CD8-positive, alpha-beta memory T cell (primary cell): ENCODE results near the gene CRLF2. TPM values are rescaled to one million over a fixed set of nuclear protein-coding genes. Genes with fewer than 3 reads are reported as not detected.
"Not testable (repeated sequence)": the region's sequence is repeated elsewhere in the genome, so short reads cannot be mapped to it uniquely, and the experiment has no call there.

Experiments
- CTCF ChIA-PET: fragments of 350-600 bp; sonication (Branson Sonifier 250); formaldehyde crosslinking; loops from one replicate; lab custom pipeline; 2021; ENCODE audit warnings: antibody characterized with exemption; lab: Charles Lee
- POLR2A ChIA-PET: fragments of 350-600 bp; sonication (Branson Sonifier 250); formaldehyde crosslinking; loops from one replicate; lab custom pipeline; 2021; ENCODE audit warnings: antibody characterized with exemption; lab: Charles Lee
- DNase-seq, 5 donors: peaks; one replicate each; pipeline versions ENCODE4 v3.0.0 to v3.0.0-alpha.2; 2020 to 2022; ENCODE audit warnings: mixed read lengths in 1 of 5
- H3K27ac ChIP-seq: one replicate; pipeline ENCODE4 v1.7.0; 2013; ENCODE audit warnings: low read depth, mild to moderate bottlenecking, low read length, moderate library complexity
- H3K27me3 ChIP-seq: 2 replicates; pipeline ENCODE4 v1.7.0; 2013; ENCODE audit warnings: low read length, mild to moderate bottlenecking; ENCODE audit not compliant: insufficient read depth, poor library complexity, severe bottlenecking
- H3K36me3 ChIP-seq: 2 replicates; pipeline ENCODE4 v1.7.0; 2013; ENCODE audit warnings: mild to moderate bottlenecking, low read length, moderate library complexity; ENCODE audit not compliant: insufficient read depth
- H3K4me1 ChIP-seq: 2 replicates; pipeline ENCODE4 v1.7.0; 2013; ENCODE audit warnings: mild to moderate bottlenecking, low read length, moderate library complexity; ENCODE audit not compliant: insufficient read depth
- H3K4me3 ChIP-seq: 2 replicates; pipeline ENCODE4 v1.7.0; 2013; ENCODE audit warnings: mild to moderate bottlenecking, low read length
- H3K9me3 ChIP-seq: 2 replicates; pipeline ENCODE4 v1.7.0; 2013; ENCODE audit warnings: mild to moderate bottlenecking, low read length
- H3K27ac Mint-ChIP-seq, 8 donors: one replicate each; pipeline ENCODE4 v1.8.0; 2020 to 2021; ENCODE audit warnings: mixed read lengths in 8 of 8, mild to moderate bottlenecking in 6 of 8, inconsistent platforms in 3 of 8, moderate library complexity in 3 of 8
- H3K27me3 Mint-ChIP-seq, 2 donors: one replicate each; pipeline ENCODE4 v1.8.0; 2020 to 2021; ENCODE audit warnings: mixed read lengths in 2 of 2, mild to moderate bottlenecking in 1 of 2, moderate library complexity in 1 of 2
- H3K36me3 Mint-ChIP-seq, 3 donors: one replicate each; pipeline ENCODE4 v1.8.0; 2020 to 2021; ENCODE audit warnings: mixed read lengths in 3 of 3, inconsistent platforms in 1 of 3, mild to moderate bottlenecking in 1 of 3
- H3K4me1 Mint-ChIP-seq, 3 donors: one replicate each; pipeline ENCODE4 v1.8.0; 2020 to 2021; ENCODE audit warnings: mixed read lengths in 3 of 3, inconsistent platforms in 1 of 3, mild to moderate bottlenecking in 1 of 3
- H3K4me3 Mint-ChIP-seq, 7 donors: one replicate each; pipeline ENCODE4 v1.8.0; 2020 to 2021; ENCODE audit warnings: mixed read lengths in 7 of 7, mild to moderate bottlenecking in 6 of 7, moderate library complexity in 4 of 7, inconsistent platforms in 2 of 7
- H3K9me3 Mint-ChIP-seq, 5 donors: one replicate each; pipeline ENCODE4 v1.8.0; 2020 to 2022; ENCODE audit warnings: mixed read lengths in 5 of 5, mild to moderate bottlenecking in 3 of 5, moderate library complexity in 2 of 5, inconsistent platforms in 1 of 5
- polyA plus RNA-seq: library from polyadenylated mRNA; unstranded; fragments of 300-500 nt; fragmentation: Illumina TruSeq; gene quantifications from one replicate; pipeline ENCODE4 v1.2.3, GENCODE V29; 2021
- total RNA-seq, 2 experiments: library from RNA; stranded (reverse); gene quantifications; one replicate each; pipeline ENCODE4 v1.2.3, GENCODE V29; 2021

The CRLF2 gene
- total and polyA plus RNA-seq, 3 experiments from 2014 or later, result 0.13 to 0.22 TPM; not detected in 1

GRCh38 chrX:1207496-1208025 is 4.9 kb downstream of the CRLF2 start:
- no peak overlapping the region for H3K4me3 ChIP-seq
- peaks cover 0 to 3% (median 0%) of the 10 kb centered on the region in 5 donors for H3K9me3 Mint-ChIP-seq
- H3K27me3 ChIP-seq, result no peaks in the 10 kb centered on the region
- peaks cover 0 to 5% (median 0%) of the 10 kb centered on the region in 3 donors for H3K36me3 Mint-ChIP-seq
- POLR2A ChIA-PET, result no interaction called here
- H3K4me3 Mint-ChIP-seq, result peak overlapping the region; percentile 15 to 87 (median 74)
- peak overlapping the region in 4 of 8 donors; percentile 11 to 87 (median 70) for H3K27ac Mint-ChIP-seq
- peaks cover 18% of the 10 kb centered on the region for H3K4me1 ChIP-seq
- DNase-seq, result no peak
- peaks cover 0 to 5% of the 10 kb centered on the region in 2 donors for H3K27me3 Mint-ChIP-seq
- H3K9me3 ChIP-seq, result no peaks in the 10 kb centered on the region
- H3K4me1 Mint-ChIP-seq, result peaks cover 21 to 42% (median 35%) of the 10 kb centered on the region in 3 donors
- no peak overlapping the region for H3K27ac ChIP-seq
- no peaks in the 10 kb centered on the region for H3K36me3 ChIP-seq
- CTCF ChIA-PET, result no interaction called here

DNA sequence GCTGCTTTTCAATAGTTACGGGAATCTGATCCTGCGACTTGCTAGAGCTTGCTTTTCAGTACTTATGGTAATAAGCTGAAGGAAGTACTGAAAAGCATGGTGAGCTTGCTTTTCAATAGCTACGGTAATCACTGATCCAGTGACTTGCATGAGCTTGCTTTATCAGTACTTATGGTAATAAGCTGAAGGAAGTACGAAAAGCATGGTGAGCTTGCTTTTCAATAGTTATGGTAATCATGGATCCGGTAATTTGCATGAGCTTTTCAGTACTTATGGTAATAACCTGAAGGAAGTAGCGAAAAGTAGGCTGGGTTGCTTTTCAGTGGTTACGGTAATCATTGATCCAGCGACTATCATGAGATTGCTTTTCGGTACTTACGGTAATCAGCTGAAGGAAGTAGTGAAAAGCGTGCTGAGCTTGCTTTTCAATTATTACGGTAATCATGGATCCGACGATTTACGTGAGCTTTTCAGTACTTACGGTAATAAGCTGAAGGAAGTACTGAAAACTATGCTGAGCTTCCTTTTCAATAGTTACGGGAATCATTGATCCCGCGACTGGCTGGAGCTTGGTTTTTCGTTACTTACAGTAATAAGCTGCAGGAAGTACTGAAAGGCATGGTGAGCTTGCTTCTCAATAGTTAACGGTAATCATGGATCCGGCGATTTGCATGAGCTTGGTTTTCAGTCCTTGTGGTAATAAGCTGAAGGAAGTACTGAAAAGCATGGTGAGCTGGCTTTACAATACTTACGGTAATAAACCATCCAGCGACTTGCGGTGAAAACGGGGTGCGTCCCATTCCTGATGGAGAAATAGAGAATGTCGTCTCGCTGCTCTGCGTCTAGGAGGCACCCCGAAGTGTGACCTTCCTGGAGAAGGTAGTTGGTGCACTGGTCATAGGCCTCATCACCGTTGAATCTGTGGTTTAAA is 6.5 kb downstream of the CRLF2 start:
- no peaks in the 10 kb centered on the region for H3K9me3 ChIP-seq
- ChIA-PET CTCF (no interaction called here), POLR2A (no interaction called here)
- Mint-ChIP-seq H3K27ac (no peak overlapping the region), H3K36me3 (peaks cover 0 to 3% (median 0%) of the 10 kb centered on the region in 3 donors), H3K9me3 (peaks cover 0 to 3% (median 0%) of the 10 kb centered on the region in 5 donors), H3K4me1 (peaks cover 16 to 31% (median 27%) of the 10 kb centered on the region in 3 donors), H3K4me3 (peak overlapping the region; percentile 65 to 85 (median 76)), H3K27me3 (peaks cover 0 to 4% of the 10 kb centered on the region in 2 donors)
- H3K36me3 ChIP-seq, result no peaks in the 10 kb centered on the region
- H3K27me3 ChIP-seq, result no peaks in the 10 kb centered on the region
- peak in 2 of 5 donors; percentile 23 to 58 for DNase-seq
- H3K27ac ChIP-seq, result no peak overlapping the region
- peaks cover 18% of the 10 kb centered on the region for H3K4me1 ChIP-seq
- peak overlapping the region; percentile 70 for H3K4me3 ChIP-seq

DNA sequence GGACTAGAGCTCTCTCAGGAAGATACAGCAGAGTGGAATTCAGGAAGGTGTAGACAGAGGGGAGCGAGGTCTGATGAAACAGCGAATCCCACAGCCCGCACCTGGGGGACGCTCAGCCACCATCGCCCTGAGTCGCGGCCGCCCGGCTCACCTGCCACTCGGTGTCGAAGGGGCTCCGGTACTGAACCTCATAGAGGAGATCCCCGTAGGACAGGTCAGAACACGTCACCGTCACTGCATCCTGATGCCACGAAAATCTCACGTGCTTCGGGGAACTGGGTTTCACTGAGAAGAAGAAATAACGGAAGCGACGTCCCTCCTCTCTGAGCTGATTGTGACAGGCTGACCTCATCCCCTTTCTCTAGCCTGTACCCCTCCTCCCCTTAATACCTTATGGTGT is 10.2 kb downstream of the CRLF2 start:
- no peak for DNase-seq
- Histone ChIP-seq H3K9me3 (no peaks in the 10 kb centered on the region), H3K27ac (no peak overlapping the region), H3K4me3 (no peak overlapping the region), H3K36me3 (no peaks in the 10 kb centered on the region), H3K27me3 (no peaks in the 10 kb centered on the region), H3K4me1 (peaks cover 10% of the 10 kb centered on the region)
- Mint-ChIP-seq H3K4me3 (no peak overlapping the region), H3K36me3 (no peaks in the 10 kb centered on the region), H3K9me3 (no peaks in the 10 kb centered on the region), H3K27ac (no peak overlapping the region), H3K27me3 (no peaks in the 10 kb centered on the region), H3K4me1 (peaks cover 8 to 16% (median 12%) of the 10 kb centered on the region in 3 donors)
- ChIA-PET CTCF (no interaction called here), POLR2A (no interaction called here)

DNA sequence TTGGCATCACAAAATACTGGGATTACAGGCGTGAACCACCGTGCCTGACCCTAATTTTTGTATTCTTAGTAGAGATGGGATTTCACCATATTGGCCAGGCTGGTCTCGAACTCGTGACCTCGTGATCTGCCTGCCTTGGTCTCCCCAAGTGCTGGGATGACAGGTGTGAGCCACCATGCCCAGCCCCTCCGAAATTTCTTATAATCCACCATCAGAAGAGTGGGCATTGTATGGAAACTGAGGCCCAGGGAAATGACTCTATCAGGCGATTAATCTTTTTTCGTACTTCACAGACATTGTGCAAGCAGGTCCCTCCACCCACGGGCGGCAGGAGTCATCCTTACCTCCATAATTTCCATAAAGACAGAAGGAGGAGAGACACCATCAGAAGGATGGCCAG is 16.0 kb downstream of the CRLF2 start:
- H3K27me3 Mint-ChIP-seq, result peaks cover 0 to 2% of the 10 kb centered on the region in 2 donors
- H3K27ac Mint-ChIP-seq, result no peak overlapping the region
- Histone ChIP-seq H3K4me1 (no peaks in the 10 kb centered on the region), H3K27me3 (no peaks in the 10 kb centered on the region), H3K4me3 (no peak overlapping the region), H3K9me3 (no peaks in the 10 kb centered on the region), H3K36me3 (no peaks in the 10 kb centered on the region), H3K27ac (no peak overlapping the region)
- peaks cover 0 to 2% (median 0%) of the 10 kb centered on the region in 5 donors for H3K9me3 Mint-ChIP-seq
- ChIA-PET POLR2A (no interaction called here), CTCF (no interaction called here)
- no peak overlapping the region for H3K4me3 Mint-ChIP-seq
- no peak for DNase-seq
- H3K4me1 Mint-ChIP-seq, result no peaks in the 10 kb centered on the region
- no peaks in the 10 kb centered on the region for H3K36me3 Mint-ChIP-seq

DNA sequence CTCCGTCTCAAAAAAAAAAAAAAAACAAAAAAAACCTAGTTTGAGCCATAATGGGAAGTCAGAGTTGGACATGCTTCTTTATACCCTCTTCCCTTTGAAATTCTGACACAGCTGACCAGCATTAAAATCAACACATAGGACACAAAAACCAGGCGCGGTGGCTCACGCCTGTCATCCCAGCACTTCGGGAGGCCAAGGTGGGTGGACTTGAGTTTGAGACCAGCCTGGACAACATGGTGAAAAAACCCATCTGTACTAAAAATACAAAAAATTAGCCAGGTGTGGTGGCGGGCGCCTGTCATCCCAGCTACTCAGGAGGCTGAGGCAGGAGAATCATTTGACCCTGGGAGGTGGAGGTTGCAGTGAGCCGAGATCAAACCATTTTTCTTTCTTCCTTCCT is 20.3 kb downstream of the CRLF2 start:
- H3K9me3 Mint-ChIP-seq, H3K4me3 Mint-ChIP-seq, H3K4me1 Mint-ChIP-seq, H3K9me3 ChIP-seq, H3K36me3 Mint-ChIP-seq, POLR2A ChIA-PET, H3K36me3 ChIP-seq, H3K4me1 ChIP-seq, DNase-seq, CTCF ChIA-PET, H3K27me3 ChIP-seq, H3K4me3 ChIP-seq, H3K27ac ChIP-seq, H3K27ac Mint-ChIP-seq, H3K27me3 Mint-ChIP-seq: not testable (repeated sequence)

DNA sequence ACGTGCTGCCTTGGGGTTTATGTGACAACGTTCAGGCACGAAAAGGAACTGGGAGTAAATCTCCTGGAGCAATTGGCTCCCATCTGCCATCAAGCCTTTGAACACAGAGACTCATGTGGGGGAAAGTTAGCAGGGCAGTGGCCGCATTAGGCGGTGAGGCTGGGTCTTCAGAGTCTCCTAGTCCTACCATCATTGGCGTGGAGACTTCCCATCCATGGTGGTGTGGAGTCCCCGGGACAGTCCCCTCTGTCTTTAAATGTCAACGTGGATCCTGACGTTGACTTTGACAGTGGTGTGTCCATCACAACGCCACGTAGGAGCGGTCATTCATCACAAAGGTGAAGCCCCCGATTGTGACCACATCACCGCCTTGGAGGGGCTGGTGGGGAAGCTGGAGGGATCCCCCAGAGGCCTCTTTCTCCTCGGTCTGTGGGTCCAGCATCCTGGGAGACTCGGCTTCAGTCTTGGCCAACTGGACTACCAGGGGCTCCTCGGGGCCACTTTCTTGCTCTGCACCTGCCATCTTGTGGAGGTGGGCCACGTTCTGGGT is 21.8 kb downstream of the CRLF2 start:
- Histone ChIP-seq H3K27ac (no peak overlapping the region), H3K27me3 (no peaks in the 10 kb centered on the region), H3K36me3 (no peaks in the 10 kb centered on the region), H3K9me3 (no peaks in the 10 kb centered on the region), H3K4me3 (no peak overlapping the region), H3K4me1 (no peaks in the 10 kb centered on the region)
- no peaks in the 10 kb centered on the region for H3K4me1 Mint-ChIP-seq
- POLR2A ChIA-PET, result no interaction called here
- CTCF ChIA-PET, result no interaction called here
- H3K36me3 Mint-ChIP-seq, result no peaks in the 10 kb centered on the region
- DNase-seq, result no peak
- H3K27ac Mint-ChIP-seq, result no peak overlapping the region
- no peak overlapping the region for H3K4me3 Mint-ChIP-seq
- peaks cover 0 to 5% of the 10 kb centered on the region in 2 donors for H3K27me3 Mint-ChIP-seq
- peaks cover 0 to 2% (median 0%) of the 10 kb centered on the region in 5 donors for H3K9me3 Mint-ChIP-seq

- H3K4me1 ChIP-seq, result no peaks in the 10 kb centered on the region
- H3K9me3 Mint-ChIP-seq, result no peaks in the 10 kb centered on the region
- H3K4me3 Mint-ChIP-seq, result no peak overlapping the region
- H3K4me1 Mint-ChIP-seq, result no peaks in the 10 kb centered on the region
- H3K4me3 ChIP-seq, result no peak overlapping the region
- peaks cover 0 to 2% of the 10 kb centered on the region in 2 donors for H3K27me3 Mint-ChIP-seq
- H3K9me3 ChIP-seq, result no peaks in the 10 kb centered on the region
- CTCF ChIA-PET, result no interaction called here
- no peaks in the 10 kb centered on the region for H3K27me3 ChIP-seq
- H3K27ac ChIP-seq, result no peak overlapping the region
- no peak for DNase-seq
- H3K36me3 ChIP-seq, result no peaks in the 10 kb centered on the region
- no peaks in the 10 kb centered on the region for H3K36me3 Mint-ChIP-seq
- POLR2A ChIA-PET, result no interaction called here
- H3K27ac Mint-ChIP-seq, result no peak overlapping the region
Observed at GRCh38 chrX:1185561-1185960, 26.9 kb downstream of the CRLF2 start.

GRCh38 chrX:1182211-1182610 is 30.2 kb downstream of the CRLF2 start:
- Histone ChIP-seq H3K27ac (no peak overlapping the region), H3K4me1 (no peaks in the 10 kb centered on the region), H3K4me3 (no peak overlapping the region), H3K36me3 (no peaks in the 10 kb centered on the region), H3K27me3 (no peaks in the 10 kb centered on the region), H3K9me3 (no peaks in the 10 kb centered on the region)
- no peak overlapping the region for H3K27ac Mint-ChIP-seq
- H3K9me3 Mint-ChIP-seq, result no peaks in the 10 kb centered on the region
- no peak overlapping the region for H3K4me3 Mint-ChIP-seq
- CTCF ChIA-PET, result no interaction called here
- no peaks in the 10 kb centered on the region for H3K4me1 Mint-ChIP-seq
- POLR2A ChIA-PET, result no interaction called here
- peaks cover 0 to 4% of the 10 kb centered on the region in 2 donors for H3K27me3 Mint-ChIP-seq
- no peaks in the 10 kb centered on the region for H3K36me3 Mint-ChIP-seq
- DNase-seq, result no peak
